ENCODE results near the gene RSPH3.
"Not testable (repeated sequence)": the region's sequence is repeated elsewhere in the genome, so short reads cannot be mapped to it uniquely, and the experiment has no call there.

RSPH3 gene

DNA sequence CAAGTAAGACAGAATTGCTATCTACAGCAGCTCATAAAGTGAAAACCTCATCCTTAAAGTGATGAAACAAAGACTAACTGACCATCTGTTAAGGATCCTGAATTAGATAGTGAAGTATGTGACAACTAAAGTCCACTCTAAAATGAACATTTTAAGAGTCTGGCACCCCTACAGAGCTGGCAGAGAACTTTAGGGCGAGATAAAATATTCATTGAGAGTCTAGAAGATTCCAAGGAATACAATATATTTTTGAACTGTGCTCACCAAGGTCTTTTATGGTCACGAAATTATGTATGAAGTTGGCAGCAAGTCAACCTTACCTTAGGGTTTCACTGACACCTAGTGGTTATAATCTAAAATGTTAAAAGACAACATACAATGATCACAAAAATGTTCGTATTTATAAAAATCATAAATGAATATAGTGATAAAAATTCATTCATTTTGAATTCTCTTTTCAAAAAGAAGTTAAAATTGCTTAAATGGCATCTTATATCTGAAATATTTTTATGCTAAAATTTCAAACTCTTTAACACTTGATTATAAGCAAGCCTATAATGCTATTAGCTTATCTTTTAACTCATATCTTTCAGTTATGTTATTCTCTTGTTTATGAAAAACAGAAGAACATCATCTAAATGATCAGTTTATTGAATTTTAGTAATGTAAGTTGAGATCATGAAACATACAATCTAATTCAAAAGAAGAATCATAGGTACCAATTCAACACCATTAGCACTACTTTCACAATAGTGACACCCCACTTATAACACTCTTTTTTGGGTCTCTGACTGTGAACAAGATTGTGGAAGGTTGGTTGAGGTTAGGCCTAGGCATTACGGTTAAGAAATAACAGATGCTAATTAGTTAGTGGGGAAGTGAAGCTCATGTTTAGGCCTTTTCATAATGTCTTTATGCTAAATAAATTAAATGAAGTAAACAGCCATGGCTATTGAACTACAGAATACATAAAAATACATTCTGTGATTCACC is 27.5 kb downstream of the RSPH3 start:
- no peak for DNase-seq (ENCODE audit: low read depth)

DNA sequence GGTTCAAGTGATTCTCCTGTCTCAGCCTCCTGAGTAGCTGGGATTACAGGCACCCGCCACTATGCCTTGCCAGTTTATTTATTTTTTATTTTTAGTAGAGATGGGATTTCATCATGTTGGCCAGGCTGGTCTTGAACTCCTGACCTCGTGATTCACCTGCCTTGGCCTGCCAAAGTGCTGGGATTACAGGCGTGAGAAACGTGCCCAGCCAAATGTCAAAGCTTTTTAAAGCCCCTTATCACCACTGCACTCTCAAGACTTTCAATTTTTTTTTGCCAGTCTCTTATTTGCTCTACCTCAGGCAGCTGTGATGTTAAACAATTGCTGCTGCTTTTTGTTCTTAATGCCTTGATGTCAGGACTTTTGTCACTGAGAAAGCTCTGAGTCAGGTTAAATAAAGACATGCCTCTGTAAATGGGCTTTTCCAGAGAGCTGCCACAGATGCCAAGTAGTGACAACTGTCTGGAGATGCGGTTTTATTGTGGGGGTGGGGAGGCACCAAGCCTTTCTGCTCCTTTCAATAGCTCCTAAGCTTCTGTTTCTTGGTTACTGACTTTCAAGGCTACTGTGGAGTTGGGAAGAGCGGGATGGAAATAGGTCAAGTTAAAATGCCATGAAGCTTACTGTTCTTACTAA is 29.2 kb downstream of the RSPH3 start:
- no peak for DNase-seq (ENCODE audit: low read depth)

DNA sequence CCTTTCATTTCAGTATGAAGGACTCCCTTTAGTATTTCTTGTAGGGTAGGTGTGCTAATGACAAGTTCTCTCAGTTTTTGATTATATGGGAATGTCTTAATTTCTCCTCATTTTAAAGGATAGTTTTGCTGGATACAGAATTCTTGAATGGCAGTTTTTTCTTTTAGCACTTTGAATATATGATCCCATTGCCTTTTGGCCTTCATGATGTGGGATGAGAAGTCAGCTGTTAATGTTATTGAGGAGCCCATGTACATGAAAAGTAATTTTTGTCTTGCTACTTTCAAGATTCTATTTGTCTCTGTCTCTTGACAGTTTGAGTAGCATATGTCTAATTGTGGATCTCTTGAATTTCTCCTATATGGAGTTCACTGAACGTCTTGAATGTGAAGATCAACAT is 30.9 kb downstream of the RSPH3 start:
- no peak for DNase-seq (ENCODE audit: low read depth)

DNA sequence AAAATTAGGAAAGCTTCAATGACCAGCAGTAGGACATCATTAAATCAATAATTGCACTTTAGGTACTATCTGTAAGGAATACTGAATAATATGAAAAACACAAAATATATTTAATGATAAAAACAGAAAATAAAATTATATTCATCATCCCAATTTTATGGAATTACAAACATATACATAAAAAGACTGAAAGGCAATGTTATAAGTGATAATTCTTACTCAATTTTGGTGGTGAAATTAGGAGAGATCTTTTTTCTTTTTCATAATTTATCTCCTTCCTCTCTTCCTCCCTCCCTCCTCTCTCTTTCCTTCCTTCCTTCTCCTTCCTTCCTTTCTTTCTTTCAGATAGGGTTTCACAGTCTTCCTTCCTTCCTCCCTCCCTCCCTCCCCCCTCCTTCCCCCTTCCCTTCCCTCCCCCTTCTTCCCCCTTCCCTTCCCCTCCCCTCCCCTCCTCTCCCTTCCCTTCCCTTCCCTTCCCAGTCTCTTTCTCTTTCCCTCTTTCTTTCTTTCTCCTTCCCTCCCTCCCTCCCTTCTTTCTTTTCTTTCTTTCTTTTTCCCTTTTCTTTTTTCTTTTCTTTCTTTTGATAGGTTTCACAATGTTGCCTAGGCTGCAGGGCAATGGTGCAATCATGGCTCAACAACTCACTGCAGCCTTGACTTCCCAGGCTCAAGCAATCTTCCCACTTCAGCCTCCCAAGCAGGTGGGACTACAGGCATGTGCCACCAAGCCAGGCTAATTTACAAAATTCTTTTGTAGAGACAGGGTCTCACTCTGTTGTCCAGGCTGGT is 36.8 kb downstream of the RSPH3 start:
- DNase-seq (ENCODE audit: low read depth) = no peak

DNA sequence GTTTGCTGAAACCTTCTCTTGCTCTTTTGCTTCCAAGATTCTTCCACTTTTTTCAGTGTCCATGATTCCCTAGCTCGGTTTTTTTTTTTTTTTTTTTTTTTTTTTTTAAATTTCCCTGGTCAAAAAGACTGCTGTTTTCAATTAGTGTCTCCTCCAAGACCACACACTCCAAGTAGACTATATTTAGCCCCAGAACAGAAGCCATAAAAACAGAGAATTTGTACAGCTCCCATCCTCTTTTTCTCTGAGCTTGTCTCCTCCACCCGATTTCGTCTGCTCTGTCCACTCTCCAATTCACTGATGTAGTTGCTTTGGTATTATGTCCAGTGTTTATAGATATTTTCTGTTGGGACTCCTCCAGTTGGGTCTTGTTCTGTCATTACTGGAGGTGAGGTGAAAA is 37.6 kb downstream of the RSPH3 start:
- no peak for DNase-seq (ENCODE audit: low read depth)

DNA sequence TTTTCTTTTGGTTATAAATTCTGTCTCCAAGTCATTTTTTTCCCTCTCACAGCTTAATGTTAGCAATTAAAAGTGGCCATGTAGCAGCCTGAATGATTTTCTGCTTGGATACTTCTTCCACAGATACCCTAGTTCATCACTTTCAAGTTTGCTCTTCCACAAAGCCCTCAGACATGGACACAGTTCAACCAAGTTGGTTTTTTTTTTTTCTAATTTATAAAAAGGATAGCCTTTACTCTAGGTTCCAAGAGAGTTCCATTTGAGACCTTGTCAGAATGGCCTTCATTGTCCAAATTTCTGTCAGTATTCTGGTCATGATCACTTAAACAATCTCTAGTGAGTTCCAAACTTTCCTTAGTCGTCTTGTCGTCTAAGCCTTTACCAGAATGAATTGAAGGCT is 40.0 kb downstream of the RSPH3 start:
- no peak for DNase-seq (ENCODE audit: low read depth)

DNA sequence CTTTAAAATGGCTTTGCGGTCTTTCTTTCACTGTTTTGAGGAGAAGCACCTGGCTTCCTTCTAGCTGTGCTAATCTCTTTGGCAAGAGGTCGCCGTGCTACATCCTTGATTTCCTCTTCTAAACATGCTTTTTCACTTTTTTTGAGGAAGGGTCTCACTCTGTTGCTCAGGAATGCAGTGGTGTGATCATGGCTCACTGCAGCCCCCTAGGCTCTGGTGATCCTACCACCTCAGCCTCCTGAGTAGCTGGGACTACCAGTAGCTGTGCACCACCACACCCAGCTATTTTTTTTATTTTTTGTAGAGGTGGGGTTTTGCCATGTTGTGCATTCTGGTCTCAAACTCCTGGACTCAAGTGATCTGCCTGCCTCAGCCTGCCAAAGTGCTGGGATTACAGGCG is 40.5 kb downstream of the RSPH3 start:
- DNase-seq (ENCODE audit: low read depth) = no peak

DNA sequence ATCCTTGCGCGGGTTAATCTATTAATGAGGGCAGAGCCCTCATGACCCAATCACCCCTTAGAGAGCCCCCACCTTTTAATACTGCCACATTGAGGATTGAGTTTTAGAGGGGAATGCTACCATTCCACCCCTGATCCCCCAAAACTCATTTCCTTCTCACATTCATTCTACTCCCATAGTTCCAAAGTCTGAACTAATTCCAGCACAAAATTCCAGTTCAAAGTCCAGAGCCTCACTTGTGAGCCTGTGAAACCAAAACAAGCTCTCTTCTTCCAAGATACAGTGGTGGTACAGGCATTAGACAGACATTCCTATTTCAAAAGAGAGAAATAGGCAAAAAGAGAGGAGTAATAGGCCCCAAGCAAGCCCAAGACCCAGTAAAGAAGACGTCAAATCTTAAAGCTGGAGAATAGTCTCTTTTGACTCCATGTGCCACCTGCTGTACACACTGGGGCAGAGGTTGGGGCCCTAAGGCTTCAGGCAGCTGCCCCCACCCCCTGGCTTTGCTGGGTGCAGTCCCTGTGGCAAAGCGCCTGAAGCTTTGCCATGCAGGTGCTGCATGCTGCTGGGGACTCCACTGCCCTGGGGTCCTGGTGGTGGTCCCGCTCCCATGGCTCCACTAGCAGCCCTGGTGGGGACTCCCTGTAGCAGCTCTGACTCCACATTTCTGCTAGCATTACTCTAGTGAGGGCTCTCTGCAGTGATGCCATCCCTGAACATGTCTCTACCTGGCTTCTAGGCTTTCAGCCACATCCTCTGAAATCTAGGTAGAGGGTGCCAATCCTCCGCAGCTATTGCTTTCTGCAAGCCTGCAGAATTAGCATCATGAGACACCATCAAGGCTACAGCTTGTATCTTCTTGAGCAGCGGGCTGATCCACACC is 41.3 kb downstream of the RSPH3 start:
- DNase-seq (ENCODE audit: low read depth) = no peak

DNA sequence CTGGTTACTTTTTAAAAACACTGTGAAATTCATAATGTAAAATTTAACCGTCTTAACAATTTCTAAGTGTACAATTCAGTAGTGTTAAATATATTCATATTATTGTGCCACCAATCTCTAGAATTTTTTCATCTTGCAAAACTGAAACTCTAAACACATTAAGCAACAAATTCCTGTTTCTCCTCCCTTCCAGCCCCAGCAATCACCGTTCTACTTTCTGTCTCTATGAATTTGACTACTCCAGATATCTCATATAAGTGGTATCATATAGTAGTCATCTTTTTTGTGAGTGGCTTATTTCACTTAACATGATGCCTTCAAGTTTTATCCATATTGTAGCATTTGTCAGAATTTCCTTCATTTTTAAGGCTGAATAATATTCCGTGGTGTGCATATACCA is 44.7 kb downstream of the RSPH3 start:
- DNase-seq (ENCODE audit: low read depth) = no peak

DNA sequence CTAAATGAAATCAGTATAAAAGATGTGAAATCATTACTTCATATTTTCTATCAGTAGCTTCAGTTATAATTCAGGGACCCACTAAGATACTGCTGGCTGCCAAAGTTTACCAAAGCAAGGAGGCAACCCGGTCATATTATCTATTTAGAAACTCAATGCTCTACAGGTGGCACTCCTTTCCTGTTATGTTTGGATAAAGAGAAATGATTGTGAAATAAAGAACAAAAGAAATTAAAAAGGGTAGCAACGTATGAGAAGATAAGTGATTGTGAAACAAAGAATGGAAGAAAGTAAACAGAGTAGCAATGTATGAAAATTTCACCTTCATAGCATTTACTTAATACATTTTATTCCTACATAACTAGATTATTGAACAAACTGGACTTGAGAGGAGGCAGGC is 45.2 kb downstream of the RSPH3 start:
- DNase-seq (ENCODE audit: low read depth) = no peak

DNA sequence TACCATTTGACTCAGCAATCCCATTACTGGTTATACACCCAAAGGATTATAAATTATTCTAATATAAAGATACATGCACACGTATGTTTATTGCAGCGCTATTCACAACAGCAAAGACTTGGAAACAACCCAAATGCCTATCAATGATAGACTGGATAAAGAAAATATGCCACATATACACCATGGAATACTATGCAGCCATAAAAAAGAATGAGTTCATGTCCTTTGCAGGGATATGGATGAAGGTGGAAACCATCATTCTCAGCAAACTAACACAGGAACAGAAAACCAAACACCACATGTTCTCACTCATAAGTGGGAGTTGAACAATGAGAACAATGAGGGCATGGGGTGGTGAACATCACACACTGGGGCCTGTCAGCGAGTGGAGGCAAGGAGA is 48.0 kb downstream of the RSPH3 start:
- not testable (repeated sequence) for DNase-seq (ENCODE audit: low read depth)

DNA sequence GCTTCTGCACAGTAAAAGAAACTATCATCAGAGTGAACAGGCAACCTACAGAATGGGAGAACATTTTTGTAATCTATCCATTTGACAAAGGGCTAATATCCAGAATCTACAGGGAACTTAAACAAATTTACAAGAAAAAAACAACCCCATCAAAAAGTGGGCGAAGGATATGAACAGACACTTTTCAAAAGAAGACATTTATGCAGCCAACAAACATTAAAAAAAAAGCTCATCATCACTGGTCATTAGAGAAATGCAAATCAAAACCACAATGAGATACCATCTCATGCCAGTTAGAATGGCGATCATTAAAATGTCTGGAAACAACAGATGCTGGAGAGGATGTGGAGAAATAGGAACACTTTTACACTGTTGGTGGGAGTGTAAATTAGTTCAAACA is 48.4 kb downstream of the RSPH3 start:
- DNase-seq (ENCODE audit: low read depth) = not testable (repeated sequence)

DNA sequence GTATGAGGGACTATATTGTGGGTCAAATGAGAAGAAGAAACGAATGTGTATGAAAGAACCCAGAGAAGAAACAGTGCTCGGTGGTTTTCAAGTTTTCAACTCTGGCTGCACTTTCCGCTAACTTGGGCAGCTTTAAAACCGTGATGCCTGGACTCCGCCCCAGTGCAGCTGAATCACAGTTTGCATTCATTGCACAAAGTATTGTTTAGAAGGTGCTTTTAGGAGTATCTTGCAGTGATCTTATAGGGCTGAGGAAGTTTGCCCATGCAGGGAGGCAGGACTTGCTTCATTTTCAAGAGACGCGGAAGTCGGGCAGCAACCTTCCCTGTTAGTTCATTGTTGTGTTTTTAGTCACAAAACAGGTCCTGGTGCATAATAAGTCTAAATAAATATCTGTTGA is 52.7 kb downstream of the RSPH3 start:
- no peak for DNase-seq (ENCODE audit: low read depth)

DNA sequence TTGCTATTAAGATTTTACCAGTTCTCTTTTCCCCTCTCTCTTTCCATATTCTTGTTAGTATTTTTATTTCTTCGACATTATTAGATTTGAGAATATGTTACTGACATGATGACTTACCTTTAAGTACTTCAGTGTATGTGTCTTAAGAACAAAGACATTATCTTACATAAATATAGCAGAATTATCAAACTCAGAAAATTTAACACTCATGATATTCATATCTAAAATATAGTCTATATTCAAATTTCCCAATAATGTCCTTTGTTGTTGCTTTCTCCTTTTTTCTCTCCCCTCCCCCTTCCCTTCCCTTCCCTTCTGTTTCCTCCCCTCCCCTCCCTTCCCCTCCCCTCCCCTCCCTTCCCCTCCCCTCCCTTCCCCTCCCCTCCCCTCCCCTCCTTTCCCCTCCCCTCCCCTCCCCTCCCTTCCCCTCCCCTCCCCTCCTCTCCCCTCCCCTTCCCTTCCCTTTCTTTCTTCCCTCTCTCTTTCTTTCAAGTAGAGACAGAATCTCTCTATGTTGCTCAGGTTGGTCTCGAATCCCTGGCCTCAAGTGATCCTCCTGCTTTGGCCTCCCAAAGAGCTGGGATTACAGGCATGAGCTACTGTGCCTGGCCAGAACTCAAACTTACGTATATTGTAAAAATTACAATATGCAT is 56.5 kb downstream of the RSPH3 start:
- DNase-seq (ENCODE audit: low read depth) = no peak

DNA sequence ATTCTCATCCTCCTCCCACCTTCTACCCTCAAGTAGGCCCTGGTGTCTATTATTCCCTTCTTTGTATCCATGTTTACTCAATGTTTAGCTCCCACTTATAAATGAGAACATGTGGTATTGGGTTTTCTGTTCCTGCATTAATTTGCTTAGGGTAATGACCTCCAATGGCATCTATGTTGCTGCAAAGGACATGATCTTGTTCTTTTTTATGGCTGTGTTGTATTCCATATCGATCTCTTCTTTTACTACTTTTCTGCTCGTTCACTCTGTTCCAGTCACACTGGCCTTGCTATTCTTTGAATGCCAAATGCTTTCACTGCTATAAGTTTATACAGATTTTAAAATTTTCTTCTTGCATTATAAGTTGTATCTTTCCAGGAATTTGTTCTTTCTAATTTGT is 57.7 kb downstream of the RSPH3 start:
- no peak for DNase-seq (ENCODE audit: low read depth)

DNA sequence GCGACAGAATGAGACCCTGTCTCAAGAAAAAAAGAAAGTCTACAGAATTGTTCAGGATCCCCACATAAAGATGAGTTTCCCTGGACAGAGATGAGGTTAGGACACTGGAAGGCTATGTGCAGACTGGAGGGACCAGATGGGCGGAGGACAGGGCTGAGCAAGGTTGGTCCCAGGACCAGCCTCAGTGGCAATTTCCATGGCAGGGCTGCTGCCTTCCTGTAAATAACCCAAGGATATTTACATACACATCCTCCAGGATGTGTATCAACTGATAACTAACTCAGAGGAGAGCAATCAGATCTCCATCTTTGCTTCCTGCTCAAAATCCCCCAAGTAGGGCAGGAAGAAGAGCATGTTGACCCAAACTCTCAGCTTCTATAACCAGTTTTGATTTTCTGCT is 58.8 kb downstream of the RSPH3 start:
- DNase-seq (ENCODE audit: low read depth) = no peak

DNA sequence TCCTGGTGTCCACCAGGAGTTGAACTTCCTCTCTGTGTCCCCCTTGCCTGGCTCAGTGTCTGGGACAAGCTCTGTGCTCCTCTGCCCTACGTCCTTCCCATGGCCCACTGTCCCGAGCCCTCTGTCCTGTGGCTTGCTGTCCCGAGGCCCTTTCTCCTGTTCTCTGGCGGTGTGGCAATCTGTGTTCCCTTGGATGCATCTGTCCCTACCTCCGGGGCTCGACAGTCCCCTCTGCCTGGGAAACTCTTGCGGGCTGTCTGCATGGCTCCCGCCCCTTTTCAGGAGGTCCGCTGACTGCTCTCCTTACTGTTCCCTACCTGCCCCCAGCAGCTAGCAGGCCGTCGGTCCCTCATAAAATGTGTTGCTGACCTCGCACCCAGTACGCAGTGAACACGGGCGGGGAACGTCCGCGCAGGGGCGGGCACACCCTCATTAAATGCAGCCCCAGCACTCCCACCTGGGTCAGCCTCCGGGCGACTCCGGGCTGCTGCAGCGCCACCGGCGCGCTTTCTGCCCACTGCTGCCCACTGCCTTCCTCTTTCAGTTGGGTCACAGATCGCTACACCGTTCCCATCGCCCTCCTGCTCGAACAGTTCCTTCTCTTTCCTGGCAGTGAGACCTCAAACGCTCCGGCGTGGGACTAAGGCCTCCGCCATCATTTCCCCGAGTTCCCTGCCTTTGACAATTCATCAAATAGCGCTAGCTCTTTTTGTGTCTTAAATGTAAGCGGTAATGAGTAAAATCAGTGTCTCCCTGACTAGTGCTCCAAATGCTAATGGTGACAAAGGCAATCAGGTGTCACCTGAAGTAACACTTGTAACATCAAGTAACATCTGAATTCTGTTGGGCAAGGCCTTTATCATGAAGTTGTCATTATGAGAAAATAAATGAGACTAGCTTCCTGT is 60.5 kb downstream of the RSPH3 start:
- no peak for DNase-seq (ENCODE audit: low read depth)

DNA sequence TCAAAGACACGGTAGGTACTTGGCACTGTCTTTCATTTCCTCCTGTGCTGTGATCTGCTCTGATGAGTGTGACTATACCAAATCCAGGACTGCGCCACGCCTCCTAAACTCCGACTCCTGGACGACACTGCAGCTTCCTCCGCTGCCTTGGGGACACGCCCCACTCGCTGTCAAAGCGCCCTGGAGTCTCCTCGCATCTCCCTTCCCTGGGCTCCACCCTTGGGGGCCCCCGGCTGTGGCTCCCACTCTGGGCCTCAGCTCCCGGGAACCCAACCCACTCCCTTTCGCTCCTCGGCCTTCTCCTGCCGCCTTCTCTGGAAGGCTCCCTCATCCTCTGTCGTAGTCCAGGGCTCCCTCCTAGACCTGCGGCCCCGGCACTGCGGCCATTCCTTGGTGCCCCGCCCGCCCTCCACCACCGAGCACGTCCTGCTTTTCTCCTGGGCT is 61.2 kb downstream of the RSPH3 start:
- DNase-seq (ENCODE audit: low read depth) = no peak

DNA sequence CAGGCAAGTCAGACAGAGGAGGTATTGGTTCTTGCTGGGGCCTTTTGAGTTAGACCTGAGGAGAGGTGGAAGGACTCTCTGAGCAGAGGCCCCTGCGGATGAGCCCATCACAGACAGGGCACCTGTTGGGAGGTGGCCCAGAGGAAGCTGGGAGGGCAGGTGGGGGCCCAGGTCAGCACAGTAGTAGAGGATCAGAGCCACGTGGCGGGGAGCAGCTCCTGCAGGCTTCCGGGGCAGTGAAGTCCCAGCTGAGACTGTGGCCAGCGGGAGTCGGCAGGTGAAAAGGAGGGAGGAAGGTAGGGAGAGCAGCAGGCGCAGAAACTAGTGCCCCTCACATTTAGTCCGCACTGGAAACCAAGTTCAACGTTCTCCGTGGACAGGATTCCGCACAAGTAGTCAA is 61.8 kb downstream of the RSPH3 start:
- no peak for DNase-seq (ENCODE audit: low read depth)

DNA sequence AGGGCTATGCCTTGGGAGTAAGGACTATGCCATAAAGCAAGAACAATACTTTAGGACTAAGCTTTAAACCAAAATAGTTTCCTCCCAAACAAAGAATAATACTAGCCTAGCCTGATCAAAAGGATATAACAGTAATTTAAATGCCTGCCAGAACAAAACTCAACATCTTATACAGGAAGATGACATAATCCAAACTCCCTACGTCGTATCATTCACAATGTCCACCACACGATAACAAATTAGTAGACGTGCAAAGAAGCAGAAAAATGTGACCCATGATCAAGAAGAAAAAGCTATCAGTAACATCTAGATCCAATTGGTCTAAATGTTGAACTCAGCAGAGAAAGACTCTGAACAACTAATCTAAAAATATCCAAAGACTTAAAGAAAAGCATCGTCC is 65.8 kb downstream of the RSPH3 start:
- DNase-seq (ENCODE audit: low read depth) = no peak
